GM23338 (cell line): ENCODE data around the gene INPP5K. TPM values are rescaled to one million over a fixed set of nuclear protein-coding genes. Genes with fewer than 3 reads are reported as not detected.
A peak's percentile ranks its signal among the peaks of the same experiment; 100 is the strongest.
"Not testable (repeated sequence)": the region's sequence is repeated elsewhere in the genome, so short reads cannot be mapped to it uniquely, and the experiment has no call there.

Experiments used
- ATAC-seq: fragments of 200-7000 bp; cut with Tn5 transposase; 3 replicates; pipeline ENCODE4 v1.9.1; 2020
- DNase-seq: peaks from one replicate; pipeline ENCODE4 v3.0.0-alpha.2; 2015; ENCODE audit warnings: low spot score
- H2AFZ ChIP-seq: fragments of 200-600 bp; sonication (generic); 2 replicates; pipeline ENCODE4 v1.8.0; 2016; ENCODE audit warnings: antibody characterized with exemption, mild to moderate bottlenecking, moderate library complexity
- H3F3A ChIP-seq: fragments of 200-600 bp; sonication (generic); replicated peaks from 2 replicates; pipeline ENCODE4 v1.8.0; 2017; ENCODE audit warnings: antibody characterized with exemption, mixed run types, low read depth
- H3K27ac ChIP-seq: fragments of 200-600 bp; sonication (generic); 2 replicates; pipeline ENCODE4 v1.6.1; 2016; ENCODE audit warnings: low read depth
- H3K27me3 ChIP-seq: fragments of 200-600 bp; sonication (generic); 2 replicates; pipeline ENCODE4 v1.8.0; 2016; ENCODE audit warnings: mild to moderate bottlenecking, mixed run types, moderate library complexity; ENCODE audit not compliant: insufficient read depth
- H3K36me3 ChIP-seq: fragments of 200-600 bp; sonication (generic); 2 replicates; pipeline ENCODE4 v1.8.0; 2016; ENCODE audit warnings: mild to moderate bottlenecking; ENCODE audit not compliant: insufficient read depth
- H3K4me1 ChIP-seq: fragments of 200-600 bp; sonication (generic); 2 replicates; pipeline ENCODE4 v1.8.0; 2016; ENCODE audit warnings: mild to moderate bottlenecking, moderate library complexity; ENCODE audit not compliant: insufficient read depth
- H3K4me2 ChIP-seq: fragments of 200-600 bp; sonication (generic); 2 replicates; pipeline ENCODE4 v1.7.1; 2017; ENCODE audit warnings: mixed run types
- H3K4me3 ChIP-seq: fragments of 200-600 bp; sonication (generic); 2 replicates; pipeline ENCODE4 v1.6.1; 2016; ENCODE audit warnings: mixed run types
- H3K79me2 ChIP-seq: fragments of 200-600 bp; sonication (generic); replicated peaks from 2 replicates; pipeline ENCODE4 v1.8.0; 2017; ENCODE audit warnings: mild to moderate bottlenecking; ENCODE audit not compliant: insufficient read depth
- H3K9me2 ChIP-seq: fragments of 200-600 bp; sonication (generic); 2 replicates; pipeline ENCODE4 v1.8.0; 2017; ENCODE audit not compliant: insufficient read depth
- H4K20me1 ChIP-seq: fragments of 200-600 bp; sonication (generic); replicated peaks from 2 replicates; pipeline ENCODE4 v1.8.0; 2017; ENCODE audit warnings: mild to moderate bottlenecking; ENCODE audit not compliant: insufficient read depth
- H3K27ac Mint-ChIP-seq: 2 replicates; pipeline ENCODE4 v1.8.0; 2020; ENCODE audit warnings: inconsistent platforms, mild to moderate bottlenecking, moderate library complexity, mixed read lengths
- H3K27me3 Mint-ChIP-seq: 3 replicates; pipeline ENCODE4 v1.8.0; 2022; ENCODE audit warnings: low read depth, mild to moderate bottlenecking, moderate library complexity, mixed read lengths, inconsistent platforms; ENCODE audit not compliant: insufficient read depth, poor library complexity
- H3K36me3 Mint-ChIP-seq: 3 replicates; pipeline ENCODE4 v1.8.0; 2021; ENCODE audit warnings: low read depth, mild to moderate bottlenecking, inconsistent platforms, moderate library complexity, mixed read lengths
- H3K4me1 Mint-ChIP-seq: 3 replicates; pipeline ENCODE4 v1.8.0; 2020; ENCODE audit warnings: mild to moderate bottlenecking, inconsistent platforms, mixed read lengths
- H3K4me3 Mint-ChIP-seq: 3 replicates; pipeline ENCODE4 v1.8.0; 2021; ENCODE audit warnings: moderate library complexity, mild to moderate bottlenecking, inconsistent platforms, mixed read lengths
- H3K9me3 Mint-ChIP-seq: 3 replicates; pipeline ENCODE4 v1.8.0; 2020; ENCODE audit warnings: moderate library complexity, mild to moderate bottlenecking, inconsistent platforms, mixed read lengths
- CREB1 ChIP-seq: fragments of 250-450 bp; sonication (Bioruptor Pico); IDR thresholded peaks from 2 replicates; pipeline ENCODE4 v1.5.0; 2020; ENCODE audit warnings: low read depth, mild to moderate bottlenecking, moderate library complexity
- EZH2 ChIP-seq: fragments of 200-600 bp; sonication (generic); IDR thresholded peaks from one replicate; pipeline ENCODE4 v1.8.0; 2017; ENCODE audit warnings: antibody characterized with exemption, mild to moderate bottlenecking, low read depth; ENCODE audit not compliant: unreplicated experiment
- NANOG ChIP-seq: IDR thresholded peaks from 2 replicates; pipeline ENCODE4 v1.6.1; 2016; ENCODE audit warnings: antibody characterized with exemption, borderline replicate concordance
- POLR2AphosphoS5 ChIP-seq: IDR thresholded peaks from 2 replicates; pipeline ENCODE4 v1.6.1; 2016; ENCODE audit warnings: antibody characterized with exemption, low read depth
- ZNF331 ChIP-seq: fragments of 250-450 bp; sonication (Bioruptor Pico); IDR thresholded peaks from 2 replicates; pipeline ENCODE4 v1.5.0; 2020; ENCODE audit warnings: low read depth, mild to moderate bottlenecking, moderate library complexity
- polyA plus RNA-seq: library from polyadenylated mRNA; unstranded; fragments of >200 nt; fragmentation: Nextera tagmentation; extraction: Ambion mirVana; gene quantifications from 2 replicates; pipeline ENCODE4 v1.2.1, GENCODE V29; 2016
- total RNA-seq: library from RNA; depleted of rRNA; stranded (reverse); fragments of >200 nt; shearing (Covaris generic); gene quantifications from 2 replicates; pipeline ENCODE4 v1.2.3, GENCODE V29; 2014
- TF ChIP-seq, protein P1 (sequence below): IDR thresholded peaks from 2 replicates; pipeline ENCODE4 v1.6.1; 2016; ENCODE audit warnings: antibody characterized with exemption
- TF ChIP-seq, protein P2 (sequence below): IDR thresholded peaks from one replicate; pipeline ENCODE4 v1.6.1; 2018; ENCODE audit warnings: antibody characterized with exemption; ENCODE audit not compliant: unreplicated experiment
- TF ChIP-seq, protein P3 (sequence below): fragments of 250-450 bp; sonication (Bioruptor Pico); IDR thresholded peaks from 2 replicates; pipeline ENCODE4 v1.5.0; 2020; ENCODE audit warnings: mild to moderate bottlenecking, moderate library complexity

The INPP5K gene
- total and polyA plus RNA-seq, 2 experiments from 2014 or later, result 8.4 to 29.7 TPM

DNA sequence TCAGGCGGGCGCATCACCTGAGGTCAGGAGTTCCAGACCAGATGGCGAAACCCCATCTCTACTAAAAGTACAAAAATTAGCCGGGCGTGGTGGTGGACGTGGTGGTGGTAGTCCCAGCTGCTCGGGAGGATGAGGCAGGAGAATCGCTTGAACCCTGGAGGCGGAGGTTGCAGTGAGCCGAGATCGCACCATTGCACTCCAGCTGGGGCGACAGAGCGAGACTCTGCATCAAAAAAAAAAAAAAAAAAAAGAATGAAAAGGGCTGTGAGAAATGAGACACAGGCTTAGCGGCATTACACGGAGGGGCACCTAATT lies 47.0 kb upstream of the INPP5K start:
- not testable (repeated sequence) for H3K4me2 ChIP-seq

DNA sequence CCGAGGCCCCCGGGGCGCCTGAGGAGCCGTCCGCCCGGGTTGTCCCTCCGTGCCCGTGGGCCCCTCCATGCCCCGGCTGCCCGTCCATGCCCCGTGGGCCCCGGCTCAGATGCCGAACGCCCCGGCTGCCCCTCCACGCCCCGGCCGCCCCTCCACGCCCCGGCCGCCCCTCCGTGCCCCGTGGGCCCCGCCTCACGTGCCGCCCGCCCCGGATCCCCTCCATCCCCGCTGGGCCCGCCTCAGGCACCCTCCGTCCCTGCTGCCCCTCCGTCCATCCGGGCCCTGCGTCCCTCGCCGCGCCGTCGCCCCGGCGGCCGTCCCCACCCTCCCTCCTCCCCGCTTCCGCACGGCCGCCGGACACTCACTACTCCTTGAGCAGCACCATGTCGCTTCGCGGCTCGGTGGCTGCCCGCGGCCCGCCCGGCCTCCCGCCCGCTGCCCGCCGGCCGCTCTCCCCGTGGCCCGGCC lies 45.8 kb upstream of the INPP5K start:
- no peak overlapping the region for H3K27ac Mint-ChIP-seq
- Histone ChIP-seq H2AFZ (no peak overlapping the region), H3K4me1 (peaks cover 12% of the 10 kb centered on the region; the same call in 1 of the 2 replicates), H3K27ac (no peak overlapping the region), H3K4me3 (peak overlapping the region; percentile 70), H4K20me1 (peaks cover 31% of the 10 kb centered on the region), H3K9me2 (no peaks in the 10 kb centered on the region), H3K36me3 (no peaks in the 10 kb centered on the region), H3K79me2 (peaks cover 41% of the 10 kb centered on the region), H3K27me3 (no peaks in the 10 kb centered on the region), H3F3A (no peaks in the 10 kb centered on the region; the same call in 1 of the 2 replicates), H3K4me2 (peak overlapping the region; percentile 84)
- peak; percentile 15 for ATAC-seq
- H3K27me3 Mint-ChIP-seq, result peaks cover 26% of the 10 kb centered on the region
- peak overlapping the region; percentile 89; the same call in 2 of the 3 replicates for H3K4me3 Mint-ChIP-seq
- H3K36me3 Mint-ChIP-seq, result no peaks in the 10 kb centered on the region
- H3K4me1 Mint-ChIP-seq, result peaks cover 35% of the 10 kb centered on the region
- TF ChIP-seq, protein P1, sequence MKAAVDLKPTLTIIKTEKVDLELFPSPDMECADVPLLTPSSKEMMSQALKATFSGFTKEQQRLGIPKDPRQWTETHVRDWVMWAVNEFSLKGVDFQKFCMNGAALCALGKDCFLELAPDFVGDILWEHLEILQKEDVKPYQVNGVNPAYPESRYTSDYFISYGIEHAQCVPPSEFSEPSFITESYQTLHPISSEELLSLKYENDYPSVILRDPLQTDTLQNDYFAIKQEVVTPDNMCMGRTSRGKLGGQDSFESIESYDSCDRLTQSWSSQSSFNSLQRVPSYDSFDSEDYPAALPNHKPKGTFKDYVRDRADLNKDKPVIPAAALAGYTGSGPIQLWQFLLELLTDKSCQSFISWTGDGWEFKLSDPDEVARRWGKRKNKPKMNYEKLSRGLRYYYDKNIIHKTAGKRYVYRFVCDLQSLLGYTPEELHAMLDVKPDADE, result no peak
- TF ChIP-seq EZH2, result no peak
- no peak for TF ChIP-seq ZNF331 (CRISPR knock-in tag)
- TF ChIP-seq NANOG, result no peak
- TF ChIP-seq POLR2AphosphoS5, result no peak
- TF ChIP-seq, protein P2, sequence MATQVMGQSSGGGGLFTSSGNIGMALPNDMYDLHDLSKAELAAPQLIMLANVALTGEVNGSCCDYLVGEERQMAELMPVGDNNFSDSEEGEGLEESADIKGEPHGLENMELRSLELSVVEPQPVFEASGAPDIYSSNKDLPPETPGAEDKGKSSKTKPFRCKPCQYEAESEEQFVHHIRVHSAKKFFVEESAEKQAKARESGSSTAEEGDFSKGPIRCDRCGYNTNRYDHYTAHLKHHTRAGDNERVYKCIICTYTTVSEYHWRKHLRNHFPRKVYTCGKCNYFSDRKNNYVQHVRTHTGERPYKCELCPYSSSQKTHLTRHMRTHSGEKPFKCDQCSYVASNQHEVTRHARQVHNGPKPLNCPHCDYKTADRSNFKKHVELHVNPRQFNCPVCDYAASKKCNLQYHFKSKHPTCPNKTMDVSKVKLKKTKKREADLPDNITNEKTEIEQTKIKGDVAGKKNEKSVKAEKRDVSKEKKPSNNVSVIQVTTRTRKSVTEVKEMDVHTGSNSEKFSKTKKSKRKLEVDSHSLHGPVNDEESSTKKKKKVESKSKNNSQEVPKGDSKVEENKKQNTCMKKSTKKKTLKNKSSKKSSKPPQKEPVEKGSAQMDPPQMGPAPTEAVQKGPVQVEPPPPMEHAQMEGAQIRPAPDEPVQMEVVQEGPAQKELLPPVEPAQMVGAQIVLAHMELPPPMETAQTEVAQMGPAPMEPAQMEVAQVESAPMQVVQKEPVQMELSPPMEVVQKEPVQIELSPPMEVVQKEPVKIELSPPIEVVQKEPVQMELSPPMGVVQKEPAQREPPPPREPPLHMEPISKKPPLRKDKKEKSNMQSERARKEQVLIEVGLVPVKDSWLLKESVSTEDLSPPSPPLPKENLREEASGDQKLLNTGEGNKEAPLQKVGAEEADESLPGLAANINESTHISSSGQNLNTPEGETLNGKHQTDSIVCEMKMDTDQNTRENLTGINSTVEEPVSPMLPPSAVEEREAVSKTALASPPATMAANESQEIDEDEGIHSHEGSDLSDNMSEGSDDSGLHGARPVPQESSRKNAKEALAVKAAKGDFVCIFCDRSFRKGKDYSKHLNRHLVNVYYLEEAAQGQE, result no peak
- TF ChIP-seq, protein P3, sequence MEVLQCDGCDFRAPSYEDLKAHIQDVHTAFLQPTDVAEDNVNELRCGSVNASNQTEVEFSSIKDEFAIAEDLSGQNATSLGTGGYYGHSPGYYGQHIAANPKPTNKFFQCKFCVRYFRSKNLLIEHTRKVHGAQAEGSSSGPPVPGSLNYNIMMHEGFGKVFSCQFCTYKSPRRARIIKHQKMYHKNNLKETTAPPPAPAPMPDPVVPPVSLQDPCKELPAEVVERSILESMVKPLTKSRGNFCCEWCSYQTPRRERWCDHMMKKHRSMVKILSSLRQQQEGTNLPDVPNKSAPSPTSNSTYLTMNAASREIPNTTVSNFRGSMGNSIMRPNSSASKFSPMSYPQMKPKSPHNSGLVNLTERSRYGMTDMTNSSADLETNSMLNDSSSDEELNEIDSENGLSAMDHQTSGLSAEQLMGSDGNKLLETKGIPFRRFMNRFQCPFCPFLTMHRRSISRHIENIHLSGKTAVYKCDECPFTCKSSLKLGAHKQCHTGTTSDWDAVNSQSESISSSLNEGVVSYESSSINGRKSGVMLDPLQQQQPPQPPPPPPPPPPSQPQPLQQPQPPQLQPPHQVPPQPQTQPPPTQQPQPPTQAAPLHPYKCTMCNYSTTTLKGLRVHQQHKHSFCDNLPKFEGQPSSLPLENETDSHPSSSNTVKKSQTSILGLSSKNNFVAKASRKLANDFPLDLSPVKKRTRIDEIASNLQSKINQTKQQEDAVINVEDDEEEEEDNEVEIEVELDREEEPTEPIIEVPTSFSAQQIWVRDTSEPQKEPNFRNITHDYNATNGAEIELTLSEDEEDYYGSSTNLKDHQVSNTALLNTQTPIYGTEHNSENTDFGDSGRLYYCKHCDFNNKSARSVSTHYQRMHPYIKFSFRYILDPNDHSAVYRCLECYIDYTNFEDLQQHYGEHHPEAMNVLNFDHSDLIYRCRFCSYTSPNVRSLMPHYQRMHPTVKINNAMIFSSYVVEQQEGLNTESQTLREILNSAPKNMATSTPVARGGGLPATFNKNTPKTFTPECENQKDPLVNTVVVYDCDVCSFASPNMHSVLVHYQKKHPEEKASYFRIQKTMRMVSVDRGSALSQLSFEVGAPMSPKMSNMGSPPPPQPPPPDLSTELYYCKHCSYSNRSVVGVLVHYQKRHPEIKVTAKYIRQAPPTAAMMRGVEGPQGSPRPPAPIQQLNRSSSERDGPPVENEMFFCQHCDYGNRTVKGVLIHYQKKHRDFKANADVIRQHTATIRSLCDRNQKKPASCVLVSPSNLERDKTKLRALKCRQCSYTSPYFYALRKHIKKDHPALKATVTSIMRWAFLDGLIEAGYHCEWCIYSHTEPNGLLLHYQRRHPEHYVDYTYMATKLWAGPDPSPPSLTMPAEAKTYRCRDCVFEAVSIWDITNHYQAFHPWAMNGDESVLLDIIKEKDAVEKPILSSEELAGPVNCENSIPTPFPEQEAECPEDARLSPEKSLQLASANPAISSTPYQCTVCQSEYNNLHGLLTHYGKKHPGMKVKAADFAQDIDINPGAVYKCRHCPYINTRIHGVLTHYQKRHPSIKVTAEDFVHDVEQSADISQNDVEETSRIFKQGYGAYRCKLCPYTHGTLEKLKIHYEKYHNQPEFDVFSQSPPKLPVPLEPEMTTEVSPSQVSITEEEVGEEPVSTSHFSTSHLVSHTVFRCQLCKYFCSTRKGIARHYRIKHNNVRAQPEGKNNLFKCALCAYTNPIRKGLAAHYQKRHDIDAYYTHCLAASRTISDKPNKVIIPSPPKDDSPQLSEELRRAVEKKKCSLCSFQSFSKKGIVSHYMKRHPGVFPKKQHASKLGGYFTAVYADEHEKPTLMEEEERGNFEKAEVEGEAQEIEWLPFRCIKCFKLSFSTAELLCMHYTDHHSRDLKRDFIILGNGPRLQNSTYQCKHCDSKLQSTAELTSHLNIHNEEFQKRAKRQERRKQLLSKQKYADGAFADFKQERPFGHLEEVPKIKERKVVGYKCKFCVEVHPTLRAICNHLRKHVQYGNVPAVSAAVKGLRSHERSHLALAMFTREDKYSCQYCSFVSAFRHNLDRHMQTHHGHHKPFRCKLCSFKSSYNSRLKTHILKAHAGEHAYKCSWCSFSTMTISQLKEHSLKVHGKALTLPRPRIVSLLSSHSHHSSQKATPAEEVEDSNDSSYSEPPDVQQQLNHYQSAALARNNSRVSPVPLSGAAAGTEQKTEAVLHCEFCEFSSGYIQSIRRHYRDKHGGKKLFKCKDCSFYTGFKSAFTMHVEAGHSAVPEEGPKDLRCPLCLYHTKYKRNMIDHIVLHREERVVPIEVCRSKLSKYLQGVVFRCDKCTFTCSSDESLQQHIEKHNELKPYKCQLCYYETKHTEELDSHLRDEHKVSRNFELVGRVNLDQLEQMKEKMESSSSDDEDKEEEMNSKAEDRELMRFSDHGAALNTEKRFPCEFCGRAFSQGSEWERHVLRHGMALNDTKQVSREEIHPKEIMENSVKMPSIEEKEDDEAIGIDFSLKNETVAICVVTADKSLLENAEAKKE (CRISPR knock-in tag), result no peak
- no peak for TF ChIP-seq CREB1 (CRISPR knock-in tag)
- DNase-seq, result peak; percentile 50
- peaks cover 6% of the 10 kb centered on the region; the same call in 2 of the 3 replicates for H3K9me3 Mint-ChIP-seq

More for the DNA sequence above, 47.0 kb upstream of the INPP5K start:
- H3K9me3 Mint-ChIP-seq, result peaks cover 10% of the 10 kb centered on the region; the same call in 2 of the 3 replicates
- not testable (repeated sequence) for ATAC-seq, H3K36me3 ChIP-seq, H3K27ac ChIP-seq, H2AFZ ChIP-seq, H3K4me3 ChIP-seq, DNase-seq, H3K27ac Mint-ChIP-seq, H3K36me3 Mint-ChIP-seq, H3K9me2 ChIP-seq, H3K27me3 ChIP-seq, H3F3A ChIP-seq
- peak overlapping the region; percentile 33 for H3K4me3 Mint-ChIP-seq
- H3K79me2 ChIP-seq, result peaks cover 31% of the 10 kb centered on the region
- peaks cover 26% of the 10 kb centered on the region for H4K20me1 ChIP-seq
- peaks cover 26% of the 10 kb centered on the region for H3K27me3 Mint-ChIP-seq
- peaks cover 12% of the 10 kb centered on the region; the same call in 1 of the 2 replicates for H3K4me1 ChIP-seq
- peaks cover 35% of the 10 kb centered on the region for H3K4me1 Mint-ChIP-seq
